Measurements from ENCODE around the gene SLC6A19.

Gene SLC6A19

DNA sequence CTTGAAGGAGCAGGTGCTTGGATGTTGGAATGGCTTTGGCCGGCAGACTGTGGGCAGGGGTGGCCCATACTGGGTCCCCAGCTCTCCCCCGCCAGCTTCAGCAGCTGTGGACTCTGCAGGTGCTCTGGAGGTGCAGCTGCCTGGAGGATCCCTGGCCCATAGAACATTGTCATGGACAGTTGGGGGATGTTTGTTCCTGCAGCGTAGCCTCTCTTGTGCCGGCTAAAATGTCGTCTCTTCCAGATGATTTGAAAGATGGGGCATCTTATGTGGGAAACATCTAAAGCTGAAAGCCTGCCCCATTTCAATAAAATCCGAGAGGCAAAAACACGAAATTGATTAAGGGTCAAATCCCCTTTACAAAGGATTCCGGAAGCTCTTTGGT is 13.5 kb upstream of the SLC6A19 start:
- no peak for DNase-seq
- TF ChIP-seq, protein P1, sequence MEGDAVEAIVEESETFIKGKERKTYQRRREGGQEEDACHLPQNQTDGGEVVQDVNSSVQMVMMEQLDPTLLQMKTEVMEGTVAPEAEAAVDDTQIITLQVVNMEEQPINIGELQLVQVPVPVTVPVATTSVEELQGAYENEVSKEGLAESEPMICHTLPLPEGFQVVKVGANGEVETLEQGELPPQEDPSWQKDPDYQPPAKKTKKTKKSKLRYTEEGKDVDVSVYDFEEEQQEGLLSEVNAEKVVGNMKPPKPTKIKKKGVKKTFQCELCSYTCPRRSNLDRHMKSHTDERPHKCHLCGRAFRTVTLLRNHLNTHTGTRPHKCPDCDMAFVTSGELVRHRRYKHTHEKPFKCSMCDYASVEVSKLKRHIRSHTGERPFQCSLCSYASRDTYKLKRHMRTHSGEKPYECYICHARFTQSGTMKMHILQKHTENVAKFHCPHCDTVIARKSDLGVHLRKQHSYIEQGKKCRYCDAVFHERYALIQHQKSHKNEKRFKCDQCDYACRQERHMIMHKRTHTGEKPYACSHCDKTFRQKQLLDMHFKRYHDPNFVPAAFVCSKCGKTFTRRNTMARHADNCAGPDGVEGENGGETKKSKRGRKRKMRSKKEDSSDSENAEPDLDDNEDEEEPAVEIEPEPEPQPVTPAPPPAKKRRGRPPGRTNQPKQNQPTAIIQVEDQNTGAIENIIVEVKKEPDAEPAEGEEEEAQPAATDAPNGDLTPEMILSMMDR (IDR thresholded peaks at IDR 0.05; ENCODE audit: low read depth, low read length), result no peak
- no peak overlapping the region for H3K4me3 ChIP-seq (ENCODE audit: low read depth, low read length)
- H3K9me3 ChIP-seq, result no peaks in the 10 kb centered on the region
- H3K27me3 ChIP-seq, result no peaks in the 10 kb centered on the region
- H3K4me1 ChIP-seq, result peaks cover 10% of the 10 kb centered on the region
- no peaks in the 10 kb centered on the region for H3K36me3 ChIP-seq

DNA sequence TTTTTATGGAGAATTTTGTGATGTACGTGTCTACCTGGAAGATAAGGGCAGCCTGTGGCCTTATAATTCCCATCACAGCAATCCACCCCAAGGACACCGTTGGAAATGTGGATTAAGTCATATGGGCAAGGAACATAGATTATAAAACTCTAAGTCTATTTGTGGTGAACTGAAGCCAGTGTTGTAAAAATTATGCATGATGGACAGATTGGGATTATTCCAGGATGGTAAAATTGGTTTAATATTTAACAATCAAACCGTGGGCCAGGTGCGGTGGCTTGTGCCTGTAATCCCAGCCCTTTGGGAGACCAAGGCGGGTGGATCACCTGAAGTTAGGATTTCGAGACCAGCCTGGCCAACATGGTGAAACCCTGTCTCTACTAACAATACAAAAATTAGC is 12.9 kb upstream of the SLC6A19 start:
- TF ChIP-seq, protein P1 (IDR thresholded peaks at IDR 0.05; ENCODE audit: low read depth, low read length), result no peak
- no peak overlapping the region for H3K4me3 ChIP-seq (ENCODE audit: low read depth, low read length)
- H3K4me1 ChIP-seq, result peaks cover 10% of the 10 kb centered on the region
- DNase-seq, result no peak
- H3K27me3 ChIP-seq, result no peaks in the 10 kb centered on the region
- no peaks in the 10 kb centered on the region for H3K36me3 ChIP-seq
- H3K9me3 ChIP-seq, result no peaks in the 10 kb centered on the region

DNA sequence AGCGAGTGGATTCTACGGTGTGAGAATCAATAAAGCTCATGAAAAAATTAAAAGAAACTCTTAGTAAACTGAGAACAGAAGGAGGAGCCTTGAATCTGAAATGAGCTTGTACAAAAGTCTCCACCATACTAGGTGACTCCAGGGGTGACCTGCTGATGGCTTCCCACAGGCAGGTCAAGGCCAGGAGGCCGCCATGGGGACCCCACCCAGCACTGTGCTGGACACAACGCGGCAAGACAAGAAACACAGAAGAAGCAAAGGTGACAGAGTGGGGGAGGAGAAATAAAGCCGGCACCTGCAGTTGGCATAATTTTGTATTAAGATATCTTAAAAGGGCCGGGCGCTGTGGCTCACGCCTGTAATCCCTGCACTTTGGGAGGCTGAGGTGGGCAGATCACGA is 12.1 kb upstream of the SLC6A19 start:
- no peaks in the 10 kb centered on the region for H3K36me3 ChIP-seq
- TF ChIP-seq, protein P1 (IDR thresholded peaks at IDR 0.05; ENCODE audit: low read depth, low read length), result no peak
- H3K27me3 ChIP-seq, result no peaks in the 10 kb centered on the region
- no peak overlapping the region for H3K4me3 ChIP-seq (ENCODE audit: low read depth, low read length)
- no peaks in the 10 kb centered on the region for H3K9me3 ChIP-seq
- no peak for DNase-seq
- peaks cover 10% of the 10 kb centered on the region for H3K4me1 ChIP-seq

DNA sequence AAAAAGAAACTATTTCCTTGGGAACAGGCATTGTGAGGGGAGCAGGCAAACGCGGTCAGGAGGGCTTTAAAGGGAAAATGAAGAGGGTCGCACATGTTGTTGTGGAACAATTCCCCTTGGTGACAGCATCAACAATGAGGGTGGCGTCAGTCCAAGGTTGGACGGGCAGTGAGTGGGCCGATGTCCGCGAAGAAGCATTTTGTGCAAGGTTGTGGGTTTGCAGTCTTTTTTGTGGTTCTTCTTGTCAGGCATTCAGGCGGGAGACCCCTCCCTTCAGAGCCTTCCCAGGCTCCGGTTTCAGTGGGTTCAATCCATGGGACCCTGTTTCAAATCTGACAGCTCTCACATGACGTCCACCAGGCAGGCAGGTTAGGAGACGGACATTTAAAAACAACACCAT is 11.1 kb upstream of the SLC6A19 start:
- Histone ChIP-seq H3K4me3 (ENCODE audit: low read depth, low read length) (no peak overlapping the region), H3K9me3 (no peaks in the 10 kb centered on the region), H3K36me3 (no peaks in the 10 kb centered on the region), H3K27me3 (no peaks in the 10 kb centered on the region), H3K4me1 (peaks cover 6% of the 10 kb centered on the region; the same call in 1 of the 2 replicates)
- TF ChIP-seq, protein P1 (IDR thresholded peaks at IDR 0.05; ENCODE audit: low read depth, low read length), result no peak
- DNase-seq, result no peak

DNA sequence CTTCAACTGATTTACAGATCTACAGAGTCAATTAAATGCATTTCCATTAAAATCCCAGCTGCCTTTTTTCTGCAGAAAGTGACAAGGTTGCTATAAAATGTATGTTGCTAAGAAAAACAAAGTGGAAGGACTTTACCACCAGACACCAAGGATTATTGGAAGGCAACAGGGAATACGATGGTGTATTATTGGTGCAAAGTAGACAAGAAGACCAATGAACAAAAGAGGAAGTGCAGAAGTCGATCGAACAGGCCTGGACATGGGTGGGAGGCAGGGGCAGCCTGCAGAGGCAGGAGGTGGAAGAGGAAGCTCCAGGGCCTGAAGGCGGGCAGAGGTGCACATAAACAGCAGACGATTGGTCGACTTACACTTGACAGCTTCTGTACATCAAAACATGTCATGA is 10.6 kb upstream of the SLC6A19 start:
- Histone ChIP-seq H3K4me3 (ENCODE audit: low read depth, low read length) (no peak overlapping the region), H3K36me3 (no peaks in the 10 kb centered on the region), H3K27me3 (no peaks in the 10 kb centered on the region), H3K9me3 (no peaks in the 10 kb centered on the region), H3K4me1 (peaks cover 5% of the 10 kb centered on the region; the same call in 1 of the 2 replicates)
- TF ChIP-seq, protein P1 (IDR thresholded peaks at IDR 0.05; ENCODE audit: low read depth, low read length), result no peak
- no peak for DNase-seq

DNA sequence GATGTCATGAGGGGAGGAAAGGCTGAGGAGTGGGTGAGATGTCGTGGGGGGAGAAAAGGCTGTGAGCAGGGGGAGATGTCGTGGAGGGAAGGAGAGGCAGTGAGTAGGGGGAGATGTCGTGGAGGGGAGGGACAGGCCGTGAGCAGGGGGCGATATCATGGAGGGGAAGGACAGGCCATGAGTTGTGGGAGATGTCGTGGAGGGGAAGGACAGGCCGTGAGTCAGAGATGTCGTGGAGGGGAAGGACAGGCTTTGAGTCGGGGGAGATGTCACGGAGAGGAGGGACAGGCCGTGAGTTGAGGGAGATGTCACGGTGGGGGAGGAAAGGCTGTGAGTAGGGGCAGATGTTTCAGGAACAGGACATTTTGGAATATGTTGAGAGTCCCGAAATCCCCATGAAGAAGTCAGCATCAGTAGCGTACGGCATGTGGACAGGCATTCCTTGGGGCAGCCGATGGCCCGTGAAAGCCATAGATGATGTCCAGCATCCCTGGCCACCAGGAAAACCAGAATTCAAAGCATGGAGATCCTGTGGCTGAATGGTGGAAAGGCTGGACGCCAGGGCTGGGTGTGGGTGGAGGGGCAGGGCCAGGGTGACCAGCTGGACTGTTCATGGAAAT is 8.3 kb upstream of the SLC6A19 start:
- H3K4me3 ChIP-seq (ENCODE audit: low read depth, low read length), result no peak overlapping the region
- no peaks in the 10 kb centered on the region for H3K27me3 ChIP-seq

More for the DNA sequence above, 8.3 kb upstream of the SLC6A19 start:
- Histone ChIP-seq H3K9me3 (no peaks in the 10 kb centered on the region), H3K36me3 (no peaks in the 10 kb centered on the region), H3K4me1 (no peaks in the 10 kb centered on the region)
- DNase-seq, result no peak
- TF ChIP-seq, protein P1 (IDR thresholded peaks at IDR 0.05; ENCODE audit: low read depth, low read length), result no peak
